DND-41 (cell line): ENCODE results near the gene CYYR1.

Experiments
- ATAC-seq: fragments of 200-7000 bp; cut with Tn5 transposase; 3 replicates; pipeline ENCODE4 v1.9.1; 2021; ENCODE audit warnings: low read depth; ENCODE audit not compliant: insufficient read depth
- DNase-seq: peaks from one replicate; pipeline ENCODE4 v3.0.0-alpha.2; 2020
- H2AFZ ChIP-seq: 2 replicates; pipeline ENCODE4 v1.6.0; 2012; ENCODE audit warnings: low read depth, low read length
- H3K27ac ChIP-seq: 2 replicates; pipeline ENCODE4 v1.5.1; 2012; ENCODE audit warnings: low read length, inconsistent platforms
- H3K27me3 ChIP-seq: fragments of 200-600 bp; sonication (generic); 2 replicates; pipeline ENCODE4 v1.6.0; 2012; ENCODE audit warnings: low read length, mild to moderate bottlenecking, inconsistent platforms; ENCODE audit not compliant: insufficient read depth, poor library complexity
- H3K36me3 ChIP-seq: 2 replicates; pipeline ENCODE4 v1.5.1; 2012; ENCODE audit warnings: low read length, inconsistent platforms; ENCODE audit not compliant: insufficient read depth
- H3K4me1 ChIP-seq: 2 replicates; pipeline ENCODE4 v1.5.1; 2012; ENCODE audit warnings: mild to moderate bottlenecking, low read length; ENCODE audit not compliant: insufficient read depth
- H3K4me2 ChIP-seq: 2 replicates; pipeline ENCODE4 v1.6.0; 2012; ENCODE audit warnings: mild to moderate bottlenecking, moderate library complexity, low read length, inconsistent platforms; ENCODE audit not compliant: insufficient read depth
- H3K4me3 ChIP-seq, 2 experiments: fragments of 200-600 bp in 1 of 2; shearing (Covaris generic) in 1 of 2; 2 replicates each; pipeline ENCODE4 v1.5.1; 2012 to 2016; ENCODE audit warnings: inconsistent platforms in 2 of 2, low read length in 2 of 2, mild to moderate bottlenecking in 2 of 2, low read depth in 1 of 2, moderate library complexity in 1 of 2
- H3K79me2 ChIP-seq: 2 replicates; pipeline ENCODE4 v1.6.0; 2012; ENCODE audit warnings: low read length, inconsistent platforms; ENCODE audit not compliant: insufficient read depth
- H3K9ac ChIP-seq: 2 replicates; pipeline ENCODE4 v1.6.0; 2012; ENCODE audit warnings: low read depth, mild to moderate bottlenecking, inconsistent platforms, low read length, moderate library complexity
- H3K9me3 ChIP-seq: 2 replicates; pipeline ENCODE4 v1.5.1; 2012; ENCODE audit warnings: low read length, moderate library complexity, mild to moderate bottlenecking, inconsistent platforms; ENCODE audit not compliant: insufficient read depth, severe bottlenecking
- H4K20me1 ChIP-seq: 2 replicates; pipeline ENCODE4 v1.6.0; 2012; ENCODE audit warnings: low read length; ENCODE audit not compliant: insufficient read depth
- EZH2 ChIP-seq: IDR thresholded peaks from 3 replicates; pipeline ENCODE4 v1.6.1; 2012; ENCODE audit warnings: borderline replicate concordance, low read depth, mild to moderate bottlenecking, moderate library complexity, low read length, inconsistent platforms; ENCODE audit not compliant: severe bottlenecking
- TF ChIP-seq, protein P1 (sequence below): IDR thresholded peaks from 2 replicates; pipeline ENCODE4 v1.5.1; 2012; ENCODE audit warnings: borderline replicate concordance, low read length, moderate library complexity, mild to moderate bottlenecking; ENCODE audit not compliant: poor library complexity, severe bottlenecking; ENCODE audit errors: extremely low read depth

CYYR1 gene

DNA sequence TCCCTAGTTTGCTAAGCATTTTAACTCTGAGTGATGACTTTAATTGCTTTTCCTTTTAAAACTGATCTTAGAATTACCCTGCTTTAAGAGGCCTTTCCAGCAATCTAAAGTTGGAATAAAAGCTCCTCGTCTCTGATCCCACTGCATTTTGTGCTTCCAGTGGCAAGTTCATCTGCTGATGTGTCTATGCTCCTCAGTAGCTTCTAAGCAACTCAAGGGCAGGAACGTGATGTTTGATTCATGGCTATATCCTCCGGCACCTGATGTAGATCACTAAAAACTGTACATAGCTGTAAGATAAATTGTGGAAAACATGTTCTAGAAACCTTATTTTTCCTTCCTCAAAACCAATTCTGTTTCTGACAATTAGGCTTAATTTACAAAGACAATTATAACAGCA, 12.5 kb downstream of the CYYR1 start:
- TF ChIP-seq, protein P1, sequence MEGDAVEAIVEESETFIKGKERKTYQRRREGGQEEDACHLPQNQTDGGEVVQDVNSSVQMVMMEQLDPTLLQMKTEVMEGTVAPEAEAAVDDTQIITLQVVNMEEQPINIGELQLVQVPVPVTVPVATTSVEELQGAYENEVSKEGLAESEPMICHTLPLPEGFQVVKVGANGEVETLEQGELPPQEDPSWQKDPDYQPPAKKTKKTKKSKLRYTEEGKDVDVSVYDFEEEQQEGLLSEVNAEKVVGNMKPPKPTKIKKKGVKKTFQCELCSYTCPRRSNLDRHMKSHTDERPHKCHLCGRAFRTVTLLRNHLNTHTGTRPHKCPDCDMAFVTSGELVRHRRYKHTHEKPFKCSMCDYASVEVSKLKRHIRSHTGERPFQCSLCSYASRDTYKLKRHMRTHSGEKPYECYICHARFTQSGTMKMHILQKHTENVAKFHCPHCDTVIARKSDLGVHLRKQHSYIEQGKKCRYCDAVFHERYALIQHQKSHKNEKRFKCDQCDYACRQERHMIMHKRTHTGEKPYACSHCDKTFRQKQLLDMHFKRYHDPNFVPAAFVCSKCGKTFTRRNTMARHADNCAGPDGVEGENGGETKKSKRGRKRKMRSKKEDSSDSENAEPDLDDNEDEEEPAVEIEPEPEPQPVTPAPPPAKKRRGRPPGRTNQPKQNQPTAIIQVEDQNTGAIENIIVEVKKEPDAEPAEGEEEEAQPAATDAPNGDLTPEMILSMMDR, result no peak
- TF ChIP-seq EZH2, result no peak
- no peak overlapping the region for H3K4me2 ChIP-seq
- no peaks in the 10 kb centered on the region for H3K4me1 ChIP-seq
- H3K9ac ChIP-seq, result no peak overlapping the region
- H3K4me3 ChIP-seq, result no peak overlapping the region
- H3K9me3 ChIP-seq, result no peaks in the 10 kb centered on the region
- ATAC-seq (no peak), DNase-seq (no peak)
- H3K79me2 ChIP-seq, result no peaks in the 10 kb centered on the region
- no peaks in the 10 kb centered on the region for H4K20me1 ChIP-seq
- H3K36me3 ChIP-seq, result no peaks in the 10 kb centered on the region
- H3K27ac ChIP-seq, result no peak overlapping the region
- H2AFZ ChIP-seq, result no peak overlapping the region
- no peaks in the 10 kb centered on the region for H3K27me3 ChIP-seq

DNA sequence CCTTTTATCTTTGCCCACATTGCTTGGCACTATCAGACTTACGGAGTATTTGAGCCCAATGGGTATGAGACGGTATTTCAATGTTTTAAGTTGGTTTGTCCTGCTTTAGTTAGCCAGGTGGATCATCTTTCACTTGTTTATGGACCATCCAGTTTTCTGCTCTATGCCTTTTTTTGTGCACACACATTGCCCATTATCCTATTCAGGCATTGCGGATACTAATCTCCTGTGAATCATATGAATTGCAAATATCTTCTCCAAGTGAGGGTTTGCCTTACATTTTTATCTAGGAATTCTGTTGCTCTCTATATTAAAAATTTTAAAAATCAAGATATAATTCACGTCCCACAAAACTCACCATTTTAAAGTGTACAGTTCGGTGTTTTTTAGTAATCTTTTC, 14.0 kb downstream of the CYYR1 start:
- ATAC-seq (no peak), DNase-seq (no peak)
- no peak overlapping the region for H2AFZ ChIP-seq
- H3K27ac ChIP-seq, result no peak overlapping the region
- no peaks in the 10 kb centered on the region for H3K4me1 ChIP-seq
- no peaks in the 10 kb centered on the region for H3K79me2 ChIP-seq
- no peaks in the 10 kb centered on the region for H3K9me3 ChIP-seq
- no peaks in the 10 kb centered on the region for H4K20me1 ChIP-seq
- no peak overlapping the region for H3K4me2 ChIP-seq
- H3K9ac ChIP-seq, result no peak overlapping the region
- H3K27me3 ChIP-seq, result no peaks in the 10 kb centered on the region
- H3K36me3 ChIP-seq, result no peaks in the 10 kb centered on the region
- TF ChIP-seq EZH2, result no peak
- TF ChIP-seq, protein P1, result no peak
- no peak overlapping the region for H3K4me3 ChIP-seq

DNA sequence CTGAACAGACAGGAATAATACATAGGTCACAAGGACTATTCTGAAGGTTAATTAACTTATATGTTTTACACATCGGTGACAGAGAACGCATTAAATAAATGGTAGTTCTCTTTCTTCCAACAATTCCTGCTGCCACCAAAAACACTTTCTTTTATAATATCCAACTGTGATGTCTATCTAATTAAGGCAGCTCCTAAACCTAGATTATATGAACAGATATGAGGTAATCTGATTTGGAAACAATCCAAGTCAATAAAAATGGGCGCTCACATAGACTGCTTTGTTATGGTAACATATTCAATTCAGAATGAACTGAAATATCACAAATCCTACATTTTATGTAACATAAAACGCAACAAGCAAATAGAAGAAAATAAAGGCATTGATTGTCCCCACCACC, 16.0 kb downstream of the CYYR1 start:
- no peaks in the 10 kb centered on the region for H4K20me1 ChIP-seq
- H3K27me3 ChIP-seq, result no peaks in the 10 kb centered on the region

More for the DNA sequence above, 16.0 kb downstream of the CYYR1 start:
- Histone ChIP-seq H3K36me3 (no peaks in the 10 kb centered on the region), H3K4me2 (no peak overlapping the region), H3K79me2 (no peaks in the 10 kb centered on the region), H2AFZ (no peak overlapping the region), H3K27ac (no peak overlapping the region), H3K4me1 (no peaks in the 10 kb centered on the region), H3K9me3 (no peaks in the 10 kb centered on the region), H3K4me3 (no peak overlapping the region), H3K9ac (no peak overlapping the region)
- TF ChIP-seq EZH2, result no peak
- TF ChIP-seq, protein P1, result no peak
- ATAC-seq (no peak), DNase-seq (no peak)
